Smooth muscle cell (in vitro differentiated cells): Measurements from ENCODE around the gene GALC. TPM values are rescaled to one million over a fixed set of nuclear protein-coding genes. Genes with fewer than 3 reads are reported as not detected.

ENCODE experiments used
- DNase-seq: peaks from one replicate; lab custom pipeline; 2025; ENCODE audit not compliant: unreplicated experiment; lab: John Stamatoyannopoulos, UW
- H2AFZ ChIP-seq: fragments of 200-600 bp; sonication (generic); 2 replicates; pipeline ENCODE4 v1.6.0; 2016; ENCODE audit warnings: antibody characterized with exemption, low read depth, mild to moderate bottlenecking
- H3F3A ChIP-seq: fragments of 200-600 bp; sonication (generic); 2 replicates; pipeline ENCODE4 v1.6.0; 2017; ENCODE audit warnings: antibody characterized with exemption, low read depth
- H3K27ac ChIP-seq: fragments of 200-600 bp; sonication (generic); 2 replicates; pipeline ENCODE4 v1.5.1; 2016; ENCODE audit warnings: low read depth, mild to moderate bottlenecking
- H3K27me3 ChIP-seq: fragments of 200-600 bp; sonication (generic); 2 replicates; pipeline ENCODE4 v1.6.1; 2016; ENCODE audit warnings: low read depth, mild to moderate bottlenecking
- H3K36me3 ChIP-seq: fragments of 200-600 bp; sonication (generic); 2 replicates; pipeline ENCODE4 v1.5.1; 2016; ENCODE audit warnings: low read depth
- H3K4me1 ChIP-seq: fragments of 200-600 bp; sonication (generic); 2 replicates; pipeline ENCODE4 v1.5.1; 2016; ENCODE audit warnings: low read depth
- H3K4me2 ChIP-seq: fragments of 200-600 bp; sonication (generic); 2 replicates; pipeline ENCODE4 v1.6.0; 2016; ENCODE audit warnings: mild to moderate bottlenecking
- H3K4me3 ChIP-seq: fragments of 200-600 bp; sonication (generic); 2 replicates; pipeline ENCODE4 v1.5.1; 2016; ENCODE audit warnings: mild to moderate bottlenecking
- H3K79me2 ChIP-seq: fragments of 200-600 bp; sonication (generic); 2 replicates; pipeline ENCODE4 v1.6.0; 2016; ENCODE audit warnings: low read depth, mild to moderate bottlenecking
- H3K9ac ChIP-seq: fragments of 200-600 bp; sonication (generic); 2 replicates; pipeline ENCODE4 v1.6.0; 2016; ENCODE audit warnings: low read depth
- H3K9me3 ChIP-seq: fragments of 200-600 bp; sonication (generic); replicated peaks from 2 replicates; pipeline ENCODE4 v1.5.1; 2016; ENCODE audit warnings: low read depth
- H4K20me1 ChIP-seq: fragments of 200-600 bp; sonication (generic); 2 replicates; pipeline ENCODE4 v1.6.0; 2016; ENCODE audit warnings: low read depth
- CTCF ChIP-seq: fragments of 200-600 bp; sonication (generic); IDR thresholded peaks from 2 replicates; pipeline ENCODE4 v1.5.1; 2017; ENCODE audit warnings: borderline replicate concordance, mild to moderate bottlenecking, antibody characterized with exemption; ENCODE audit not compliant: insufficient read depth, poor library complexity, severe bottlenecking
- WGBS: methylation state at CpG from one replicate; pipeline ENCODE4 v1.1.7; 2016; ENCODE audit warnings: low lambda C conversion rate; 5-methylcytosine and 5-hydroxymethylcytosine counted together
- polyA plus RNA-seq: library from polyadenylated mRNA; unstranded; fragments of >200 nt; fragmentation: Nextera tagmentation; extraction: Ambion mirVana; gene quantifications from 2 replicates; pipeline ENCODE4 v1.2.1, GENCODE V29; 2016
- total RNA-seq: library from RNA; depleted of rRNA; stranded (reverse); fragments of >200 nt; gene quantifications from 2 replicates; pipeline ENCODE4 v1.2.3, GENCODE V29; 2014

GALC gene
- total and polyA plus RNA-seq, 2 experiments from 2014 or later, result 18.6 to 31.0 TPM

- WGBS, result 97% methylated on average over 3 of the region's 3 CpGs
- Histone ChIP-seq H4K20me1 (no peaks in the 10 kb centered on the region), H3K9ac (no peak overlapping the region), H3K9me3 (no peaks in the 10 kb centered on the region), H3K4me3 (no peak overlapping the region), H3K79me2 (no peaks in the 10 kb centered on the region), H3K27ac (no peak overlapping the region), H3K36me3 (no peaks in the 10 kb centered on the region), H3K27me3 (no peaks in the 10 kb centered on the region), H3K4me1 (no peaks in the 10 kb centered on the region), H3F3A (no peaks in the 10 kb centered on the region), H2AFZ (no peak overlapping the region), H3K4me2 (no peak overlapping the region)
- TF ChIP-seq CTCF, result no peak
- no peak for DNase-seq
Measured at GRCh38 chr14:87966816-87967215, 26.2 kb downstream of the GALC start.

- no peaks in the 10 kb centered on the region for H3K4me1 ChIP-seq
Measured at GRCh38 chr14:87961246-87961645, 31.7 kb downstream of the GALC start.

GRCh38 chr14:87960013-87960787, 32.8 kb downstream of the GALC start:
- Histone ChIP-seq H4K20me1 (no peaks in the 10 kb centered on the region), H3K36me3 (no peaks in the 10 kb centered on the region)

More at GRCh38 chr14:87961246-87961645, 31.7 kb downstream of the GALC start:
- H3K4me3 ChIP-seq, result no peak overlapping the region
- DNase-seq, result no peak
- H3F3A ChIP-seq, result no peaks in the 10 kb centered on the region
- no peak for TF ChIP-seq CTCF
- H3K4me2 ChIP-seq, result no peak overlapping the region
- no peak overlapping the region for H3K27ac ChIP-seq
- H3K36me3 ChIP-seq, result no peaks in the 10 kb centered on the region
- H4K20me1 ChIP-seq, result no peaks in the 10 kb centered on the region
- no peaks in the 10 kb centered on the region for H3K9me3 ChIP-seq
- H3K9ac ChIP-seq, result no peak overlapping the region
- WGBS, result 86% methylated on average over 2 of the region's 2 CpGs
- no peaks in the 10 kb centered on the region for H3K79me2 ChIP-seq
- H3K27me3 ChIP-seq, result no peaks in the 10 kb centered on the region
- no peak overlapping the region for H2AFZ ChIP-seq

More at GRCh38 chr14:87960013-87960787, 32.8 kb downstream of the GALC start:
- no peaks in the 10 kb centered on the region for H3F3A ChIP-seq
- 93% methylated on average over 5 of the region's 5 CpGs for WGBS
- no peaks in the 10 kb centered on the region for H3K27me3 ChIP-seq
- no peak overlapping the region for H3K4me2 ChIP-seq
- no peak overlapping the region for H3K27ac ChIP-seq
- no peak overlapping the region for H3K4me3 ChIP-seq
- no peaks in the 10 kb centered on the region for H3K4me1 ChIP-seq
- no peaks in the 10 kb centered on the region for H3K9me3 ChIP-seq
- H3K9ac ChIP-seq, result no peak overlapping the region
- DNase-seq, result no peak
- no peak for TF ChIP-seq CTCF
- no peak overlapping the region for H2AFZ ChIP-seq
- H3K79me2 ChIP-seq, result no peaks in the 10 kb centered on the region
